ENCODE results near the gene NPB. TPM values are rescaled to one million over a fixed set of nuclear protein-coding genes. Genes with fewer than 3 reads are reported as not detected.

Gene NPB
- total and polyA plus RNA-seq, 2 of the 8 experiments (the other 6 are each of a cell fraction or from before 2014, with no cell fraction given) = 1.5 to 2.5 TPM

DNA sequence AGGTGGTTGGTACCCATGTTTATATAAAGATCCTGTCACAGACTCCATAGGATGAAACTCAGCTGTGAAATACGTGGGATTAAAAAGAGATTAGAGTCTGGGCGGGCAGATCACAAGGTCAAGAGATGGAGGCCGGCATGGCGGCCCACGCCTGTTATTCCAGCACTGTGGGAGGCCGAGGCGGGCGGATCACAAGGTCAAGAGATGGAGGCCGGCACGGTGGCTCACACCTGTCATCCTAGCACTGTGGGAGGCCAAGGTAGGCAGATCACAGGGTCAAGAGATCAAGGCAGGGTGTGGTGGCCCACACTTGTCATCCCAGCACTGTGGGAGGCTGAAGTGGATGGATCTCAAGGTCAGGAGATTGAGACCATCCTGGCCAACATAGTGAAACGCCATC, 6.6 kb upstream of the NPB start:
- Histone ChIP-seq H3K79me1 (ENCODE audit: low read depth, low read length) (peaks cover 7% of the 10 kb centered on the region), H3K4me2 (ENCODE audit: insufficient read depth in 1 of 2, low read depth in 2 of 2, low read length in 2 of 2) (no peak overlapping the region), H3K36me3 (ENCODE audit: control insufficient read depth in 2 of 4, insufficient read depth in 4 of 4, low read length in 3 of 4) (peaks cover 3 to 29% (median 17%) of the 10 kb centered on the region in 4 experiments; a peak in 7 of 8 replicates), H3K23me2 (ENCODE audit: low read depth, low read length) (peaks cover 5% of the 10 kb centered on the region; the same call in 1 of the 2 replicates), H3K27ac (ENCODE audit: low read depth, low read length) (no peak overlapping the region), H3K18ac (ENCODE audit: extremely low read depth, low read length) (no peak overlapping the region), H3K14ac (ENCODE audit: insufficient read length) (no peak overlapping the region), H3K4ac (replicated peaks; ENCODE audit: insufficient read length, low read depth, low read length) (no peak overlapping the region), H4K20me1 (replicated peaks in 1 of 2; ENCODE audit: control insufficient read depth in 1 of 2, insufficient read depth in 2 of 2, low read length in 2 of 2) (peaks cover 0 to 14% of the 10 kb centered on the region in 2 experiments), H4K8ac (ENCODE audit: extremely low read depth, insufficient read depth, low read length) (no peak overlapping the region), H2BK15ac (ENCODE audit: low read length) (no peak overlapping the region), H2AFZ (ENCODE audit: low read length) (no peak overlapping the region), H3K4me3 (ENCODE audit: extremely low read depth in 1 of 4, insufficient read depth in 2 of 4, low read depth in 3 of 4, low read length in 4 of 4) (no peak overlapping the region), H2BK12ac (ENCODE audit: low read depth, low read length) (no peak overlapping the region), H3K56ac (replicated peaks; ENCODE audit: insufficient read length, low read depth, low read length) (no peak overlapping the region), H3K27me3 (replicated peaks in 1 of 4; ENCODE audit: control insufficient read depth in 3 of 4, extremely low read depth in 1 of 4, insufficient read depth in 3 of 4, low read length in 3 of 4) (no peaks in the 10 kb centered on the region), H2BK20ac (ENCODE audit: low read length) (no peak overlapping the region), H2AK5ac (ENCODE audit: low read depth, low read length) (no peak overlapping the region), H3K23ac (ENCODE audit: insufficient read length) (no peak overlapping the region), H4K91ac (replicated peaks; ENCODE audit: insufficient read length, low read length) (no peak overlapping the region), H3K9ac (replicated peaks in 1 of 4; ENCODE audit: extremely low read depth in 1 of 4, low read depth in 3 of 4, low read length in 3 of 4) (no peak overlapping the region), H3K79me2 (ENCODE audit: control insufficient read depth in 1 of 2, insufficient read depth in 2 of 2, low read length in 2 of 2) (peaks cover 5 to 12% of the 10 kb centered on the region in 2 experiments), H3K4me1 (replicated peaks in 1 of 4; ENCODE audit: control insufficient read depth in 3 of 4, insufficient read depth in 4 of 4, low read length in 3 of 4) (peaks cover 0 to 1% (median under 1%) of the 10 kb centered on the region in 4 experiments; a peak in 3 of 7 replicates), H2BK5ac (ENCODE audit: low read depth, low read length) (no peak overlapping the region), H3K9me3 (ENCODE audit: insufficient read depth in 2 of 2, low read depth in 1 of 2, low read length in 1 of 2) (no peaks in the 10 kb centered on the region), H4K5ac (ENCODE audit: insufficient read length, low read depth, low read length) (no peak overlapping the region), H2BK120ac (replicated peaks; ENCODE audit: low read depth, low read length) (no peak overlapping the region)
- DNase-seq (ENCODE audit: low read depth in 1 of 2, low spot score in 2 of 2) (no peak), FAIRE-seq (no peak)
- ChIA-PET POLR2A (ENCODE audit: partially characterized antibody) (interaction anchor here (0.6 kb wide), 1 partner anchor 40 kb away, joined by 3 read pairs; no protein-coding TSS in a partner anchor), CTCF (ENCODE audit: partially characterized antibody) (no interaction called here)
- TF ChIP-seq RNF2 (IDR thresholded peaks at IDR 0.05; ENCODE audit: borderline replicate concordance, low read depth, low read length, missing control alignments, poor library complexity, severe bottlenecking) (no peak), TAF7 (optimal IDR thresholded peaks at IDR 0.05; ENCODE audit: borderline replicate concordance, low read depth, low read length) (no peak), BRCA1 (IDR thresholded peaks at IDR 0.05; ENCODE audit: low read depth, low read length) (no peak), EZH2 (IDR thresholded peaks at IDR 0.05; ENCODE audit: low read depth, low read length, severe bottlenecking) (no peak)
- TF ChIP-seq, protein P1, sequence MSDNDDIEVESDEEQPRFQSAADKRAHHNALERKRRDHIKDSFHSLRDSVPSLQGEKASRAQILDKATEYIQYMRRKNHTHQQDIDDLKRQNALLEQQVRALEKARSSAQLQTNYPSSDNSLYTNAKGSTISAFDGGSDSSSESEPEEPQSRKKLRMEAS (IDR thresholded peaks at IDR 0.05) = no peak
- WGBS, 2 experiments (ENCODE audit: extremely low coverage in 1 of 2, insufficient coverage in 1 of 2, insufficient read length in 1 of 2, insufficient replicate concordance in 2 of 2, low coverage in 1 of 2, low lambda C conversion rate in 2 of 2, missing lambda C conversion rate in 1 of 2) = 95% methylated on average over 11 of the region's 11 CpGs; no CpG with 5 or more reads in 1 of the 2 experiments
